HG03432 (cell line): Measurements from ENCODE around the gene SORL1.
A peak's percentile ranks its signal among the peaks of the same experiment; 100 is the strongest.

Experiments used
- ATAC-seq: cut with Tn5 transposase; IDR thresholded peaks from one replicate; pipeline ENCODE4 v1.9.1; 2021; ENCODE audit warnings: mild to moderate bottlenecking, moderate library complexity; ENCODE audit not compliant: unreplicated experiment

SORL1 gene

DNA sequence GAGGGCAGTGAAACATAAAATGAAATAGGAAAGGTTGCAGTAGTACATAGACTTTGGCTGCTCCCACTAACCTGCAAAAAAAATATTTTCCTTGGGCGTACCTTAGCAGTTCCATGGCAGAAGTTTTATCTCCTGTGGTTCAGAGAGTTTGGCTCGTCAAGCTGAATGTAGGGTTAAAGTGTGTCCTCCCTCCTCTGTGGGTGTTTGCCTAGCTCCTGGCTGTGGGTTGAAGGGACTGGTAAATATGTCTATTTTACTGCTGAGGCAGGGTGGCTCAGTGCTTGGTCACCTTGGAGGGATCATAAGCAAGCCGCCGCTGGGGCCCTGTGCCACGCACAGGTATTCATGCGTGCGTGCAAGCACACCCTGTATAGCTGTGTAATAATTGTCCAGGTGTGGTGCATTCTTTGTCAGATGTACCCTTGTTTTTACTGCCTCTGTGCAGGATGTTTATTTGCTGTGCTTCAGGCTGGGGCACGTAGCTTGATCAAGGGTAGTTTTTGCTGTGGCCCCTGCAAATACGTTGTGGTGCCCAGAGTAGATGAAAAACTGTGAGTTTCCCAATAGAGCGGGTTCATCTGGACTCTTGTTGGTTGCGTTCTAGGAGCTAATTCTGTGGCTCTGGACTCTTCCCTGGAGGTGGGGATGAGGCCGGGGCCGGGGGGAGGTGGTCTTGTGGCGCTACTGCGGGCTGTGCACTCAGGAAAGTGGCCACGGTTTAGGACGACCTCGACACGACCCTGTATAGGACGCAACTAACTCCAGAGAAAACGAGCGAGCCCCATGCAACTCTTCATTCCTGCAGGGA is 732 bp upstream of the SORL1 start:
- ATAC-seq: no peak

DNA sequence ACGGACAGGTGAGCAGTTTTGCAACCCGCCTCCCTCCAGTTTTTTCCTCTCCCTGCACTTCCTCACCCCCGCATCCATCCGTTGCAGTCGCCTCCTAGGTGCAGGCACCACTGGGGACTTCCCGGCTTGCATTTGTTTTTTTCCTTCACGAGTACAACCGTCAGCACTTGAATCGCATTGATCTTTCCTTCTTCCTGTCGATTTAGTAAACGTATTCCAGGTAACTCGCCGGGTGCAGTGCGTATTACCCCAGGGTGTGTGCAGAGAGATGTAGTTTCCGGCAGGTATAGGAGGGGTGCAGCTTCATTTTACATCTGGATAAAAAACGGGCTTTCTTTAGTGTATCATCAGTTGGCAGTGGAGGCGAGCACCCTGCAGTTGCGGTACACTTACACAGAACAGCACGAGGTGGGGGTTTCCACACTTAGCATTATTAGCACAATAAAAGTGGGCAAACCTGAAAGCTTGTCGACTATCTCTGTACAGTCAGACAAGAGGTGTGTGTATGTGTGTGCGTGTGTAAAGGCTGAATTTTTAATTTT is 566 bp downstream of the SORL1 start, which contains the start of gene SORL1-AS1:
Gene SORL1-AS1 (minus strand): TSS at position 359 of the 542 bp plus-strand sequence.
- ATAC-seq: peak; percentile 25

DNA sequence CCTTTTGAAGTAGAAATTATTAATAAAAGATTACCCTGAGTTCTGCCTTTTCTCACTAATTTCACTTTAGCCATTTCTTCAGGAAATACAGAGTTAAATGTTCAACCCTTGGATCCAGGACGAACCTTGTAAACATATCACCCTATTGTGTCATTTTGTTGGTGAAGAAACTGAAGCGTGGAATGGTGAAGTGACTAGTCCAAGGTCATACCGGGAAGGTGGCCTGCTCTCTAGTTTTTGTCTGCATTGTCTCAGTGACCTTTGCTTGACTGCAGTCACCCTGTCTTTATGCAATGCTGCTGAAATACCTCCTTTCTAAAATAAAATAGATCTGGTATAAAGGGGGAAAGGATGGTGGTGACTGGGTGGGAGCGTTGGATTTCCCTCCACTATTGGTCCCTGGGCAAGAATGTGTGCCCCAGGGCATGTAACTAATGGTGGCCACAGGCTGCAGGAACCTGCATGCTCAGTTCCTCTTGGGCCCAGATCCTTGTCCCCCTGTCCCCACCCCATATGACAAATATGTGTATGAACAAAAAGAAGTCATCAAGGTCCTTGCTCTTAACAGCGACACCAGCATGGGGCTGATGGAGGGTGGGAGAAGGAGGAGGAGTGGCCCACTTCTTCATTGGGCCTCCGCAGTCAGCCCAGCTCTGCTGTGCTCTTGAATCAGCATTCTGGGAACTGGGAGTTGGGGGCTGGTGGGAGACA is 1.6 kb downstream of the SORL1 start:
- no peak for ATAC-seq

DNA sequence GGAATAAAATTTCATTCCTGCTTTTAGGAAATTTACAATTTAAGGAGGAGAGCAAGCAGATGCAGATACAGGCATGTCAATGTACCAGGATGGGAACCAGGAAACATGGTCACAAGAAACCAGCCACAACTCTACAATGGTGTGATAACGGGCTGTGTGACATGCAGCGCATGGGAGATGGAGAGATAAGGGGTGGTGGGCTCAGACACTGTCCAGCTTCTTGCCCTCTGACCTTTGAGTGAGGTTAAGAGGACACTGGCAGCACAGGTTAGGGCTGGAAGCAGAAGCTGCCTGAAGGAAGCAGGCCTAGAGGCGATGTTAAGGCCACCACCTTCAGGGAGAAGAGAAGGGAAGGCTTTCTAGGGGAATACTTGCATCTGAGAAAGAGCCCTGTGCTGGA is 3.0 kb downstream of the SORL1 start:
- ATAC-seq: no peak

DNA sequence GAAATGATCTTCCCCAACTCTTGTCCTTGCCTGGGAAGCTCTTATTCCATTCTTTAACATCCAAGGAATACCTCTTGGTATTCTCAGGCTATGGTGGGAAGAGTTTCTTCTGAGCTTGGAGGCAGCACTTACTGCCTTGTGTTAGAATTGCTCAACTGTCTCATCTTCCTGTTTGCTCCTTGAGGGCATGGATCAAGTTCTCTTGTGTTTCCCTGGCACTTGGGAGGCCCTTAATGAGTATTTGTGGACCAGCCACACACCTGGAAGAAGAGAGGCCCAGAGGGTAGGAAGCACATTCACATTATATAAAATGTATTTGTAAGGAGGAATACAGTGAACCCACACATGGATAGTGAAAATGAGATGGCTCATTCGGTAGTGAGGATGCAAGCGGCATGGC is 4.0 kb downstream of the SORL1 start:
- ATAC-seq: no peak

DNA sequence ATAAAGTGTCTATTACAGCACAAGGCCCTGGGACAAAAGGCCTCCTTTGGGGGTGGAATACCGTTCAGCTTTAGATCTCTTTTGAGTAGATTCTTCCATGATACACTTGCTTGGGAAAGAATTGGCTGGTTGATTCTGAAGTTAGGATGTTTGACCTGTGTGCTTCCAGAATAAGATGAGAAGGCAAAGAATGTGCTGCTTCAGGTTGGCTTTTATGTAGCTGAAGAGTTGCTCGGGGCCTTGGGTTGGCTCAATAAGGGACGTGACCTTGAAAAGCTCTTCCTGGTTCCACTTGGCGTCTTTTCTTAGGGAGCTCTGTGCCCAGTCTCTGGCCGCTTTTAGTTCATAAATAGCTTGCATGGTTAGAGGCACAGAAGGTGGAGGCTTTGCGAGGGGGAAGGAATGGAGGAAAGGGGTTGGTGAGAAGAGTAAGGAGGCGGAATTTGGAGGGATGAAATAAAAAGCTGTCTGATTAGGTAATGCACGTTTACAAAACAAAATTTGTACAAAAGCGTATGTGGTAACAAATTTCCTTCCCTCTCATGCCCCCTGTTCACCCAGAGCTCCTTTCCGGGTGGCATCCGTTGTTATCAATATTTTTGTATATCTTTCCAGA is 4.8 kb downstream of the SORL1 start:
- ATAC-seq: no peak

DNA sequence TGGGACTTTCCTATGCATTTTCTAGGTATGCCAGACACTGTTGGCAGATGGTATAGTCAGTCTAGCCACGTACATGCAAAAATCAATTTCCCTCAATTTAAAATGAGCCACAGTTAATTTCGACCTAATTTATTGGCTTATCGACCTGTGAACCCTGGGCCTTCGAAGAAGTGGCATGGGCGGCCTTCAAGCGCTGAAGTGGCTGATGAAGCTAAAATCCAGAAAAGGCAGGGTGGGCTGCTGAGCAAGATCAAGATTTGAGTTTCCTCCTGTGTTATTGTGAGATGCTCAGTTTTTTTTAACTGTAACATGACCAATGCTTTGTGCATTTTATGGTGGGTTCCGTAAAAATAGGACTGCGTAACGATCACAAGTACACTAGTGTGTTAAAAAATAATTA is 6.4 kb downstream of the SORL1 start:
- ATAC-seq: no peak

DNA sequence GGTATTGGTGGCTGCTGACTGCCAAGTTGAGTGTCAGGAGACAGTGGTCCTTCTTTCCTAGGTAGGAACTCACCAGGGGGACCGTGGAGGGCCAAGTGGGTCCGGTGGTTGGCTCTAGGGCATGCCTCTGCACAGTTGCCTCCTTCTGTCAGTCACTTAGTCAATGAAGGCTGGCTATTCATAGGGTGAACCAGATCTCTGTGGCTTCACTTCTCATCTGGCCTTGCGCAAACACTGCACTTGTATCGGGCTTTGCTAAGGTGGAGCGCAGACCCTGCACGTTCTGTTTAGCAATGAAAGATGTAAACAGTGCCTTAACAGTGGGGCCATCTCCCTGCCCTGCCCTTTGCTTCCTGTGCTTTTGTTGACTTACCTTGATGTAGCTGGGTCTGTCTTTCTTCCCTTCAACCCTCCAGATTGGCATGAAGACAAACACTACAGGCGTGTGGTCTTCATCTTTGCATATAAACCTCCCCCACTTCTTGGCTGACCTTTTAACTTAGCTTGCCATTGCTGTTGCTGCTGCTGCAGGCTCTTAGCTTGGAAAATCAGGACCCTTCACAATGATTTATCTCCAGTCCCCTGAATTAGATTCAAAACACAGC is 7.4 kb downstream of the SORL1 start:
- ATAC-seq: no peak

DNA sequence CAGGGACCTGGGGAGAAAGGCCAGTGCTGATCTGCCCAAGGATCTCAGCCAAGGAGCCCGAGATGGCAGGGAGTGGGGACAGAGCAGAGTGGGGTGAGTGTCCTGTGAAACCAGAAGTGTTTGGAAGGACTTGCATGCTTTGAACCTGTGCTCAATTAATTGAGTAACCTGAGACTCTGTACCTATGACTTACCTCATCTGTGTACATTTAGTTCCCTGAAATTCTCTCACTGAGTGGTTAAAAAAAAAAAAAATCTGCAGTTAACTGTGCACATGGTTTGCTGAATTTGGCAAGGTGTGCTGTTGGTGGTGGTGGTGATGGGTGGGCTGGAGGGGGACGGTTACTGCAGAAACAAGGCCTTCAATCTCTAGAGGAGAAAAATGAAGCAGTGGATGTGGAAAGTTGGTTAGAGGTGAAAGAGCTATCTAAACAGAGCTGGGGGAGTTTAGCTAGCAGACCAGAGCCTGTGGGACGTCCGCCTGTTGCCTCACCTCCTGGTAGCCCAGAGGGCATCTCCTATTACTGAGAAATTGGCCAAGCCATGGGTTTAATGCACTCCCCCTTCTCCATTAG is 8.9 kb downstream of the SORL1 start:
- ATAC-seq: no peak

DNA sequence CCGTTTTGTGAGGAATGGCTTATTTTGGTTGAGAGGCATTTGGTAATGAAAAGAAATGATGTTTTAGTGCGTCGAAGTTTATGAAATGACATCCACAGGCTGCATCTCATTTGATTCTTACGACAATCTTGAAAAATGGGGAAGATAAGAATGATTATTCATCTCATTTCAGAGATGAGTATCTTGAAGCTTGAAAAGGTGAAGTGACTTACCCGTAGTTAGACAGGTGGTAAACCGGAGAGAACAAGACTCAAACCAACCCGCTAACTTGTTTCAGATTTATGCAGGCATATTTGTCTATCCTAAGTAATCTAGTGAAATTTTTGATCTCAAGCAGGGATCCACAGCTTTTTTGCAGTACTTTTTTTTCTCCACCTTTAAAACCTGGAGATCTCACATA is 9.7 kb downstream of the SORL1 start:
- no peak for ATAC-seq

DNA sequence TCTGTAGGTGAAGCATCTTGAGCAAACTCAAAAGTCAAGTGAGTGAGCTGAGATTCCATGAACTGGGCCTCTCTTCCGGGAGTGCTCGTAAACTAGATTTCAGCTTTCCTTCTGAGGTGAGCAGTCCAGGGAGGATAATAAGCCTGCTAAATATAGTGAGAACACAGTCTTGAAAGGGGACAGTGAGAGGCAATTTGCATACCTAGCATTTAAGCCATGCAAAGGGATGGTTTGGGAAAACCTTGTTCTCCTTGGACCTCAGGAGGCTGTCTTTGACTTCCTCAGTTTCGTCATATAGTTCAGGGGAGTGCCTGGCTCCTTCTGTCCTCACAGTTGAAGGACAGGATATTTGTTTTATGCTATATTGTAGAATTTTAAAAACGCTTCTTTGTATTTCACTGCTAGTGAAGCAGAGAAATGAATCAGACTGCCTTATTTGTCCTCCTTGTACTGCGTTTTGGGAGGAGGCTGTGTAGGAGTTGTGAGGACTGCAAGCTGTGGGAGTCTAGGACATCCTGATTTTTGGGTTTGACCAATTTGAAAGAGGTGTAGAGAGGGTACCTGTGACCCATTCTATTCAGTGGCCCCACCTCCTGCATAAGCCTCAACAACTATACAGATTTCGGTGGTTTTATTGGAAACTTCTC is 11.7 kb downstream of the SORL1 start:
- ATAC-seq: no peak

DNA sequence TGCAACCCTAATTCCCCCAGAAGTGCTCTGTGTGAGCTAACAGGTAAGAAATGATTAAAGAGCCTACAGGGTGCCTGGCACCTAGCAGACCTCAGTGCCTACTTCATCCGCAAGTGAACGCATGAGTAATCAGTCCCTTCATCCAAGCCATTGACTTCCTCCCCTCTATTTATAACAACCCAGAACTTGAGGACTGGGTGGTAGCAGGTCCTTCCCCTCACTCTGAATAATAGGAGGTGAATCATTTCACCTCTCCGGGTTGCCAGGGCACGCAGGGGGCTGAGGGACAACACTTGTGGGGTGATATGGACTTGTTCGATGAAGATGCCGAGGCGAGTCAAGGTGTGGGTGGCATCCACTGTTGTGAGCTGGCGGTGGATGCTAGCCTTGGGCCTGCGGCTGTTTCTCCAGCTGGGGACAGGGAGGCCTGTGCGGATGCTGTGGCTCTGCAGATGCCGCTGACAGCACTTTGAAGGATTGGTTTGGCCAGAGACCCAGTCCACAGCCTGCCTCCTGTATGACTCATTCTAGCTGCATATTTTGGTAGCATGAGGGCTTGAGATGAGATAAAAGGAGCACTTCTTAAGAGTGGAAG is 12.3 kb downstream of the SORL1 start:
- ATAC-seq: peak; percentile 52

DNA sequence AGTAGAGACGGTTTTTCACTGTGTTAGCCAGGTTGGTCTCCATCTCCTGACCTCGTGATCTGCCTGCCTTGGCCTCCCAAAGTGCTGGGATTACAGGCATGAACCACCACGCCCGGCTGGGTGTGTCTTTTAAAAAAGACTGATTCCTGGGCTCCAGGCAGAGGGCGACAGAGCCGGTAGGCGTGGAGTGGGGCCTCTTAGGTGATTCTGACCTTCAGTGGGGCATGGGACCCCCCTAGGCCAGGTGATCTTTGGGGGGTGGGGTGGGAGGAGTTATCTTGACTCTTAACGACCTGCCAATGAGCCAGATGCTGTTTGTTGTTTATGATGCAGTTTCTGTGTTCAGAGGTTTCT is 13.6 kb downstream of the SORL1 start:
- ATAC-seq: no peak

DNA sequence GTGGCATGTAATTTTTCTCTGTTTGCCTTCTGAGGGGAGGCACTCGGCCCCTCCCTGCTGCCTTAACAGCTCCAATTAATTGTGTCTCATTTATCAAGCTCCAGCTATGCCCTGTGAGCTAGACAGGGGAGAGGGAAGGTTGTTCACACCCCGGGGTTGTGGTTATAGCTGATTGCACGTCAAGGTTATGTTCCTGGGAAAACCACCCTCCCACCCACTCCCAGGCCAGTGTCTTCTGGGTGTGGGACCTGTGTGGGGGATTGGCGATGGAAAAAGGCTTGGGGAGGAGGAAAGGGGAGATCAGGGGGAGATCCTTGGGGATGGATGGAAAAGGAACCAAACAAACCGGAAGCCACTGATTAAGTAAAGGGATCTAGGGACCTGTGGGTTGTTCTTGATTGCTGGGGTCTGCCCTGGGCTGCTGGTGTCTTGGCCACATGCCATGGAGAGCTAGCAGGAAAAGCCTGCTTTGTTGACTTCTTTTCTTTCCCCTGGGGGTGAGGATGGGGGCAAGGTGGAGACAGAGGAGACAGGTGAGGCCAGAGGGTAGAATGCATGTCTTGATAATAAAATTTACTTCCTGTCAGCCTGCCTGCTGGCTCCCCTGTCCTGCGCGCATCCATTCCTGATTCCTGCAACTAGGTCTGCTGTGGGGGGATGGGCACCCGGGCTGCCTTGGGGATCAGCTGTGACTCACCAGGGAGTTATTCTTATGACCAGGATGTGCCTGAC is 14.1 kb downstream of the SORL1 start:
- no peak for ATAC-seq

DNA sequence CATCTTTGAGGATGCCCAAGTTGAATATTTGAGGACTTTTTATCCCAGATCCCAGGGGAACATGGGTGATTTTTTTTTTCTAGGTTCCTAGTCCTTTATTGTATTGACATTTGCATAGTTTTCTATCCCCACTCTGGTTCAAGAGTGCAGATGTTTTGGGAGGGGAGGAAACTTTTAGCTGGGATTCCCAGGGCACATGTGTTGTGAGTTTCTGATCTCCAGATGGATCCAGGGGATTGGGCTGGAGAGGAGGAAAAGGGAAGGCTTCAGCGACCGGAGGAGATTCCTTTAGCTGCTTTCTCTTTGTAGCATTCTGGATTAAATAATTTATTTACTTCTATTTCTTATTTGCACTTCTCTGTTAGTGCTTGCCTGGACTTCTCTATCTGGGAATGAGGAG is 15.4 kb downstream of the SORL1 start:
- no peak for ATAC-seq

DNA sequence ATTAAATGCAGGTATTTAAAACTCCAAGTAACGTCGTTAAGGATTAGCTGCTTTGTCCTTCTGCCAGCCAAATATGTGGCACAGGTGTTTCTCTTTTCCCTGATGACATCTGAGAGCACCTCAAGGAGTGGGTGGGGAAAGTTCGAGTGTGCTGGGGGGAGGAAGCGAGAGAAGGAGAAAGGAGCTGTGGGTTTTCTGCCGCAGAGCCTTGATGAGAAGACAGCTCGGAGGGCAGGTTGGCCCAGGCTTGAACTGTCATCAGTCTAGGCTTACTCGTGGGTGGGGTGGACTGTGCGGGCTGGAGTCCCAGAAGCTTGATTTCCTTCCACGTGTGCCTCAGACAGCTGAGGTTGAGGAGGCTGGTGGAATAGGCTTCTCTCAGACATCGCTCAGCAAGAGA is 15.9 kb downstream of the SORL1 start:
- peak; percentile 60 for ATAC-seq

DNA sequence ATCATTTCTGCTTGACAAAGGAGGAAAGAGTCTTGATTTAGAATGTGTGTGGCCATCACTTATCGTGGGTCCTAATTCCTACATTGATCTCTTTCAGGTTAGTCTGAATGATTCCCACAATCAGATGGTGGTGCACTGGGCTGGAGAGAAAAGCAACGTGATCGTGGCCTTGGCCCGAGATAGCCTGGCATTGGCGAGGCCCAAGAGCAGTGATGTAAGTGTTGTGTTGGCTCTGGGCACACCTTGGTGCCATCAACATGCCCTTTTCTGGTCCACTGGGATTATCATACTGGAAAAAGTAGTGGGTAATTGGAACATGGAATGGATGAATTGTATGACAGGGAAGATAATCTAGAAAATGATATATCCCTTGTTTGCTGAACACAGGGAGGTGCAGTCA is 17.8 kb downstream of the SORL1 start:
- ATAC-seq: no peak

DNA sequence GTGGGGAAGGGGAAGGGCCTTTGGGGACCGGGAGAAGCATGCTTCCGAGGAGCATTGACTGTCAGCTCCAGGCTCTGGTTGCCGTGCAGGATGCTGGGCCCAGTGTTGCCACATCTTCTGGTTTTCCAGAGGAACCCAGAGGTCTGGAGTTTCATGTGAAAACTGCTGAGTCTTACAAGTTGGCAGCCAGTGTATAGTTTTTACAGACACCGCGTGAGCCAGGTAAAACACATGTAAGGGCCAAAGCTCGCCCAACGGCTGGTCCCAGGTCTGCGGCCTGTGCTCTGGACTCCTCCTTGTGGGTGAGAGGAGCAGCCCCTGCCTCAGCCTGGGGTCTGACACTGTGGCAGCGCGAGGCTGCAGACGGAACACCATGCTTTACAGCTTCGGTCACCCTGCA is 19.1 kb downstream of the SORL1 start:
- ATAC-seq: no peak

DNA sequence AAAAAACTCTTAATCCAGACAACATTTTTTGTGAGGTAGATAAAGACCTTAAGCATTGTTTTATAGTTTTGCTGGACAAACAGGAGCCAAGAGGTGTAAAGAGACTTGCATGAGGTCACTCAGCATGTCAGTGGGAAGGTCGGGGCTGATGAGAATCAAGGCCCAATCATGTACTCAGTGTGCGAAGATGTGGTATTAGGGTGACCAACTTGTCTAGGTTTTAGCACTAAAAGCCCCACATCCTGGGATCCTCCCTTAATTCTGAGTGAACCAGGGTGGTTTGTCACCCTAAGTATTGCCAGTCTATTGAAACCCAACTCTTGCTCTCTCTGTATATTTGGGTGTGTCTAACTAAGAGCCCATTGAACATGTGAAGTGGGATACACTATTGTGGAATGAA is 20.2 kb downstream of the SORL1 start:
- ATAC-seq: no peak
